Endothelial cell of umbilical vein (primary cell): ENCODE data around the gene SORCS3. TPM values are rescaled to one million over a fixed set of nuclear protein-coding genes. Genes with fewer than 3 reads are reported as not detected.

Experiments used
- BruUV-seq: library from RNA; stranded (reverse); fragments of 400-500 nt; replicated peaks from 2 replicates; lab custom pipeline; 2021; lab: Mats Ljungman, UMichigan
- CTCF ChIA-PET: fragments of 300-600, 350-600 bp; sonication (Branson Sonifier 250); formaldehyde crosslinking; loops from one replicate; lab custom pipeline; 2021; ENCODE audit warnings: antibody characterized with exemption, inconsistent platforms; lab: Charles Lee
- POLR2A ChIA-PET: fragments of 300-600, 350-600 bp; sonication (Branson Sonifier 250); formaldehyde crosslinking; loops from one replicate; lab custom pipeline; 2021; ENCODE audit warnings: antibody characterized with exemption, inconsistent platforms; lab: Charles Lee
- DNase-seq: peaks from one replicate; pipeline ENCODE4 v3.0.0-alpha.2; 2011; ENCODE audit warnings: low read depth, low spot score
- FAIRE-seq: peaks from 2 replicates; lab custom pipeline; 2011; peaks lifted over from hg19 to GRCh38; lab: Jason Lieb, UNC
- H2AFZ ChIP-seq: 2 replicates; pipeline ENCODE4 v1.6.0; 2012; ENCODE audit warnings: low read depth, low read length, control low read depth, inconsistent platforms
- H3K27ac ChIP-seq: 2 replicates; pipeline ENCODE4 v1.5.1; 2011; ENCODE audit warnings: low read depth, mild to moderate bottlenecking, control low read depth, low read length, moderate library complexity; ENCODE audit not compliant: insufficient read depth
- H3K27me3 ChIP-seq, 2 experiments: 2 replicates each; pipeline versions ENCODE4 v1.6.0 to v1.6.1; 2011; ENCODE audit warnings: low read length in 2 of 2, mixed read lengths in 1 of 2; ENCODE audit not compliant: control insufficient read depth in 2 of 2, insufficient read depth in 2 of 2
- H3K36me3 ChIP-seq, 2 experiments: 2 replicates in 1 of 2; 3 replicates in 1 of 2; pipeline ENCODE4 v1.5.1; 2011; ENCODE audit warnings: low read length in 2 of 2, mild to moderate bottlenecking in 1 of 2, moderate library complexity in 1 of 2; ENCODE audit not compliant: control insufficient read depth in 2 of 2, insufficient read depth in 2 of 2; ENCODE audit errors: extremely low read depth in 1 of 2
- H3K4me1 ChIP-seq: 3 replicates; pipeline ENCODE4 v1.5.1; 2011; ENCODE audit warnings: mild to moderate bottlenecking, low read length; ENCODE audit not compliant: control insufficient read depth, insufficient read depth; ENCODE audit errors: extremely low read depth
- H3K4me2 ChIP-seq: 2 replicates; pipeline ENCODE4 v1.6.1; 2011; ENCODE audit warnings: low read length, control low read depth, mixed read lengths; ENCODE audit not compliant: insufficient read depth
- H3K4me3 ChIP-seq, 3 experiments: fragments of 200-600 bp in 1 of 3; sonication (generic), shearing (Covaris generic) in 1 of 3; replicated peaks in 1 of 3; 2 replicates each; pipeline ENCODE4 v1.5.1; 2011 to 2016; ENCODE audit warnings: control low read depth in 3 of 3, low read length in 3 of 3, mild to moderate bottlenecking in 2 of 3, inconsistent platforms in 1 of 3, low read depth in 1 of 3, moderate library complexity in 1 of 3; ENCODE audit not compliant: insufficient read depth in 1 of 3
- H3K79me2 ChIP-seq: 2 replicates; pipeline ENCODE4 v1.6.0; 2012; ENCODE audit warnings: low read length, inconsistent platforms; ENCODE audit not compliant: control insufficient read depth, insufficient read depth
- H3K9ac ChIP-seq: replicated peaks from 2 replicates; pipeline ENCODE3; 2011; ENCODE audit warnings: low read length, control low read depth; ENCODE audit not compliant: insufficient read depth; ENCODE audit errors: extremely low read depth
- H3K9me1 ChIP-seq: replicated peaks from 3 replicates; pipeline ENCODE4 v1.6.0; 2011; ENCODE audit warnings: mild to moderate bottlenecking, low read length; ENCODE audit not compliant: control insufficient read depth, insufficient read depth; ENCODE audit errors: extremely low read depth
- H3K9me3 ChIP-seq: replicated peaks from 2 replicates; pipeline ENCODE4 v1.5.1; 2012; ENCODE audit warnings: low read length, inconsistent platforms; ENCODE audit not compliant: control insufficient read depth, insufficient read depth
- H4K20me1 ChIP-seq: replicated peaks from 2 replicates; pipeline ENCODE3; 2011; ENCODE audit warnings: mild to moderate bottlenecking, low read length; ENCODE audit not compliant: control insufficient read depth, insufficient read depth; ENCODE audit errors: extremely low read depth
- CTCF ChIP-seq, 2 donors: IDR thresholded peaks; 1 replicate in 1 of 2; 2 replicates in 1 of 2; pipeline ENCODE4 v1.5.1; 2011; ENCODE audit warnings: low read length in 2 of 2, mild to moderate bottlenecking in 2 of 2, moderate library complexity in 2 of 2, control low read depth in 1 of 2, inconsistent platforms in 1 of 2, low read depth in 1 of 2; ENCODE audit not compliant: insufficient read depth in 1 of 2; ENCODE audit errors: extremely low read depth in 1 of 2
- EZH2 ChIP-seq: IDR thresholded peaks from 2 replicates; pipeline ENCODE4 v1.6.1; 2012; ENCODE audit warnings: borderline replicate concordance, low read depth, mild to moderate bottlenecking, moderate library complexity, low read length, inconsistent platforms; ENCODE audit not compliant: severe bottlenecking
- FOS ChIP-seq: IDR thresholded peaks from 2 replicates; pipeline ENCODE4 v1.6.1; 2011; ENCODE audit warnings: mild to moderate bottlenecking, low read length, moderate library complexity, borderline replicate concordance; ENCODE audit not compliant: insufficient read depth
- GATA2 ChIP-seq: IDR thresholded peaks from 2 replicates; pipeline ENCODE4 v1.7.0; 2011; ENCODE audit warnings: low read depth, mild to moderate bottlenecking, moderate library complexity, mixed read lengths, low read length; ENCODE audit not compliant: insufficient read length, insufficient read depth
- JUN ChIP-seq: IDR thresholded peaks from 2 replicates; pipeline ENCODE4 v1.6.1; 2011; ENCODE audit warnings: borderline replicate concordance, low read depth; ENCODE audit not compliant: insufficient read length, insufficient read depth
- MAX ChIP-seq: IDR thresholded peaks from 2 replicates; pipeline ENCODE4 v1.6.1; 2011; ENCODE audit not compliant: insufficient read depth, insufficient read length
- MYC ChIP-seq: IDR thresholded peaks from one replicate; pipeline ENCODE4 v1.6.1; 2011; ENCODE audit warnings: mild to moderate bottlenecking, low read depth, low read length
- POLR2A ChIP-seq: IDR thresholded peaks from 2 replicates; pipeline ENCODE4 v1.6.1; 2012; ENCODE audit warnings: low read depth, mild to moderate bottlenecking, control low read depth, low read length
- POLR2AphosphoS5 ChIP-seq: IDR thresholded peaks from 2 replicates; pipeline ENCODE4 v1.6.1; 2012; ENCODE audit warnings: low read depth, mild to moderate bottlenecking, control low read depth, low read length, moderate library complexity; ENCODE audit not compliant: insufficient read depth
- dilution Hi-C: fragments of 300-500 bp; cut with MboI; formaldehyde crosslinking; loops from one replicate; pipeline ENCODE4 v1.15.0; 2019; ENCODE audit warnings: low sequenced_read_pairs; ENCODE audit not compliant: extremely low pct_ligation_motif_present
- intact Hi-C: fragments of 100-400 bp; cut with micrococcal nuclease; formaldehyde crosslinking; loops from one replicate; pipeline ENCODE4 v1.10.0; 2022
- polyA plus RNA-seq, 4 experiments: library from polyadenylated mRNA; depleted of rRNA in 3 of 4; stranded (reverse) in 3 of 4; unstranded in 1 of 4; fragments of >200 nt; gene quantifications; 2 replicates each; pipeline versions ENCODE4 v1.2.1 to v1.2.3, GENCODE V29; 2011 to 2012; ENCODE audit warnings: missing spikeins in 1 of 4
- total RNA-seq: library from RNA; stranded (reverse); gene quantifications from 2 replicates; pipeline ENCODE4 v1.2.3, GENCODE V29; 2021

The SORCS3 gene
- total and polyA plus RNA-seq, 2 donors (not counting 3 experiments of a cell fraction or from before 2014, with no cell fraction given): not detected

GRCh38 chr10:105146436-105146835, 505.3 kb downstream of the SORCS3 start:
- ChIA-PET POLR2A (no interaction called here), CTCF (no interaction called here)
- DNase-seq (no peak), FAIRE-seq (no peak)
- Histone ChIP-seq H3K9me3 (peaks cover 6% of the 10 kb centered on the region), H3K4me3 (no peak overlapping the region), H3K79me2 (no peaks in the 10 kb centered on the region), H3K9me1 (no peaks in the 10 kb centered on the region), H2AFZ (no peak overlapping the region), H3K36me3 (no peaks in the 10 kb centered on the region), H3K27ac (no peak overlapping the region), H3K27me3 (no peaks in the 10 kb centered on the region), H4K20me1 (no peaks in the 10 kb centered on the region), H3K4me1 (no peaks in the 10 kb centered on the region), H3K4me2 (no peak overlapping the region), H3K9ac (no peak overlapping the region)
- no TSS peak for BruUV-seq
- no peak for TF ChIP-seq MAX
- no peak for TF ChIP-seq MYC
- no peak for TF ChIP-seq GATA2
- no peak for TF ChIP-seq FOS
- no peak for TF ChIP-seq EZH2
- no peak for TF ChIP-seq JUN
- TF ChIP-seq POLR2AphosphoS5: no peak
- no peak for TF ChIP-seq CTCF (IDR thresholded peaks at IDR 0.05; ENCODE audit: extremely low read depth in 1 of 2, insufficient read depth in 1 of 2, low read depth in 1 of 2, low read length in 2 of 2)
- no peak for TF ChIP-seq POLR2A
- dilution Hi-C loops: no loop called here
- intact Hi-C loops: no loop called here
